ENCODE measurements around the gene PPARGC1A.

The PPARGC1A gene

DNA sequence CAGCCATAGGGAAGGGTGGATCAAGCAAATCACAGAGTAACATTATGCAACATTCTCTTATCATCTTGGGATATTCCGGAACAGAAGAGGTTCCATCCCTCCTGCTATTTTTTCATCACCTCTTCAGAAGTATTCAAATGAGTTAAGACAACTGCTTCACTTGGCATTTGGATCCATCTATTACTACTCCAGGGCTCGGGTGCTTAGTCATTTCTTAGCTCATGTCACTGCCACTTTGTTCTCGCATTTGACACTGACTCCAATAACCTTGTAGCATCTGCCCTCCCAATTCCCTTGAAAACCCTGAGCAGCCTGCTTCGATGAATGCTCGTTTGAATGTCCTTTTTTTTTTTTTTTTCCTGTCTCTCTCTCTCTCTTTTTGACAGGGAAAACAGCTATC, 114.9 kb downstream of the PPARGC1A start:
- DNase-seq (ENCODE audit: low read depth in 2 of 2) = no peak

GRCh38 chr4:23773884-23774636, 115.8 kb downstream of the PPARGC1A start:
- no peak for DNase-seq (ENCODE audit: low read depth in 2 of 2)

DNA sequence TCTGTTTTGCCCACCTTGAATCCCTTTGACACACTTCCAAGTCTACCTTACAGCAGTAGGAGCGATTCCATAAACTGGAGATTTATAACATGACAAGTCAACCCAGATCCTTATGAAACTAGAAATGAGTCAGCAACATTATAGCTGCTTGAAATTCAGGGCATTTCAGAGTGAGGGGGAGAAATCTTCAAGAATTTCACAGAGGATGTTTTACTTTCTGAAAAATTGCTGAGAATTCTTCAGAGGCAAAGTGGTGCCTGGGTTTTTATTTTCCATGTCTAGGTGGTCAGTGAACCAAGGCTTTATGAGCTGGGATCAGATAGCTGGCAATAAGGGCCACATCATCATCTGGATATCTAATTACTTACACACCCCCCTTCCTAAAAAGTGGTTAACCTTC, 119.8 kb downstream of the PPARGC1A start:
- DNase-seq (ENCODE audit: low read depth in 2 of 2) = no peak

DNA sequence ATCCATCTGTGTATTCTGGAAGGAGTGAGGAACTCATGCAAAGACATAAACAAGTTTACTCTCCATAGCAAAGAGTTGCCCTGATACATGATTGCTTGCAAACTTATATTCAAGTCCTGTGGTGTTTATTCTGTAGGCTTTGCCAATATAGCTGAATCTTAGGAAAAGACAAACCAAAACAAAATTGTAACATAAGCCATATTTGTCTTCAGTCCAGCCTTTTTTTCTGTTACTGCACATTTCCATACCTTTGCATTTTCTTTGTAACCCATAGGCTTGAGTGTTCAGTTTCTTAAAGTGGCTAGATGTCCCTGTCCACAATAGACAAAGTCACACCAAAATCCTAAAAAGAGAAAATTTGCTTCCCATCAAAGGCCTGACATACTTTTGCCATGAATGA, 120.4 kb downstream of the PPARGC1A start:
- no peak for DNase-seq (ENCODE audit: low read depth in 2 of 2)

DNA sequence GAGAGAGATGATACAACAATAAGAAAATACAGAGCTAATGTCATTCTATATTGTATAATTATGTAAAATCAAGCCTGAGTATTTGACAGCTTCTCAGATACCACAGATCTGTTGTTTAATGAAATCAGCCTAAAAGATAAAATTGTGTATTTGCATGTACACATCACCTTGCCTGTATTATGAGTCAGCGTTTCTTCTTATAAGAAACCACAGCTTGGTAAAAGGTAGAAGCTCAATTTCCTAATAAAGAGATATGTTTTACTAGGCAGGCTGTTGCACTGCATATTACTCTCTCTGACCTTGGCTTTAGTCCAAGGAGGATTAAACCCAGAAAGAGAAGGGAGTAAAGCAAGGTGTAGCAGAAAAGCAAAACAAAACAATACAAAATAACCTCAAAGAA, 121.3 kb downstream of the PPARGC1A start:
- no peak for DNase-seq (ENCODE audit: low read depth in 2 of 2)

DNA sequence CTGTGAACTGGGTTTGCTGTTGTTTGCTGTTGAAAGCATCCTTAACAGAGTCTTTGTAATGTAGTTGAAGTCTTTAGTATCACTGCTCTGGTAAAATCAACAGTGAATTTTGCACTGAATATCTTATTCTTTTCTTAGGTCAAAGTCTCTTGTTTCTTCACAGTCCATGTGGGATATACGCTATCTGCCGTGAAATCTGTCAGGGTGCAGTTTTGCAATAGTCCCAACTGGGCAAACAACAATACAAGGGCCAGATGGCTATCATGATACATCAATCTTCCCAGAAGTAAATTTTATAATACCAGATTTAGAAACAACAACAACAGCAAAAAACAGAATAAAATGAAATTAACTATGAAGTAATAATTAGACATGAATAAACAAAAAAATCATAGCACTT, 123.5 kb downstream of the PPARGC1A start:
- no peak for DNase-seq (ENCODE audit: low read depth in 2 of 2)

DNA sequence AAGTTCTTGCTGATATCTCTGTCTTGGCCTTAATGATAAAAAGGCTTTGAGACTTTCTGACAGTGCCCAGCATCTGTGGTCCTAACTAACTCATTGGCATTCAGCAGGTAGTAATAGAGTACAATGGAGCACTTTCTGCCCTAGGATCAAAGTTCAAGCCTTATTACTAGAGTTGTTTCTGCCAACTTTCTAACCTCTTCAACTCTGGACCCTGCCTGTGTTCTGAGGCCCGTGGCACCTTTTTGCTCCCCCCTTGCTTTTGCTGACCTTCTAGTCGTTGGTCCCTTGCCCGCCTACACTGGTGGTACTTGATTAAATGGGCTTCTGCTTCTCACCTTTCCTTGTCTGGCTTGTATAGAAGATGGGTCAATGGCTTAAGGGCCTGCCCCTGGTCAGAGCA, 126.3 kb downstream of the PPARGC1A start:
- no peak for DNase-seq (ENCODE audit: low read depth in 2 of 2)

GRCh38 chr4:23762551-23762950, 127.3 kb downstream of the PPARGC1A start:
- no peak for DNase-seq (ENCODE audit: low read depth in 2 of 2)

DNA sequence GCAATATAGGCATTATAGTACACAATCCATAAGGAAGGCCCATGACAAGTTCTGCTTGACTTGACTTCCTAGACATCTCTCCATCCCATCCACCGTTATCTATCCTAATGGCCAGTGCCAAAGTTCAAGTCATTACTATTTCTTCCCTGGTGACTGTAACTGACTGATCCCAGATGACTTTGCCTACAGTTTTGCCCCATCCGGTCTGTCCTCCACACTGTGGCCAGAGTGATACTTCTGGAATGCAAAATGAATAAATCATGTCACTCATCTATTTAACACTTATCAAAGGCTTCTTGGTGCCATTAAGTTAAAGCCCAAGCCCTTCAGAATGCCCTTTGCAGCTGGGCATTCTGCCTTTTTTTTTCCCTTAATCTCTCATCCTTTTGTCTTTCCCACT, 130.8 kb downstream of the PPARGC1A start:
- DNase-seq (ENCODE audit: low read depth in 2 of 2) = no peak

- DNase-seq (ENCODE audit: low read depth in 2 of 2) = no peak
These were observed 135.2 kb downstream of the PPARGC1A start for GRCh38 chr4:23754688-23755087.

- no peak for DNase-seq (ENCODE audit: low read depth in 2 of 2)
These were observed 139.7 kb downstream of the PPARGC1A start for GRCh38 chr4:23750125-23750524.

DNA sequence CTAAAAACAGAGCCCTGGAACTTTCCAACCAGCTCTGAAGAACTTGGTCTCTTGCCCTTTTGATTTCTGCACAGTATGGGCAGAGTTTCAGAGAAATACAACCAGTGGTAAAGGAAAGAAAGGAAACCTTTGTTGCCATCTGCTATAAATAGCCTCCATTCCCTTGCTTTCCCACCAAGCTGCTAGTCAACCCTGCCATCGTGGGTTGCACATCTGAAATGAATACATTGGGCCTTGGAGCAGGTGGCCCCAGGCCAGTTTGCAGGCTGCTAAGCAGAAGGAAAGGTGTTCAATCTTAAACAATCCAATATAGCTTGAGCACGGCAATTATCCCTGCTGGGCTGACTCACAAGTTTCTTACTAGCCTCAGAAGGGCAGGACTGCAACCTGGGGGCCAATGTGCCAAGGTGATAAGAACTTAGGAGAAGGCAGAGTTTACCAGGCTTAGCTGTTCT, 142.5 kb downstream of the PPARGC1A start:
- no peak for DNase-seq (ENCODE audit: low read depth in 2 of 2)

DNA sequence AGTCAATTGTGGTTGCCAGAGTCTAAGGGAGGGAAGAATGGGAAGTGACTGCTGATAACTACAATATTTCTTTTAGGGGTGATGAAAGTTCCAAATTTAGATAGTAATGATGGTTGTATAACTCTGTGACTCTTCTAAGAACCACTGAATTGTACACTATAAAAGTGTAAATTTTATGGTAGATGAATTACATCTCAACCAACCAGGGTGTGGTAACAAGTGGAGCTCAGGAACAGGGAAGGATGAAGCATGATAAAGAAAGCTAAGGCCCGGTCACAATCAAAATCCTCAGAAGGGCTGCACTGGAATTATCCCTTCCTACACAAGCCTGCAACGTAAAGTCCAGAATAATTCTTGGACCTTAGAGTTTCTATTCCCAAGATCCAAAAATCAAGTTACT, 143.2 kb downstream of the PPARGC1A start:
- DNase-seq (ENCODE audit: low read depth in 2 of 2) = no peak

GRCh38 chr4:23746027-23746426, 143.8 kb downstream of the PPARGC1A start:
- DNase-seq (ENCODE audit: low read depth in 2 of 2) = no peak

- DNase-seq (ENCODE audit: low read depth in 2 of 2) = no peak
These were observed 144.5 kb downstream of the PPARGC1A start for GRCh38 chr4:23745377-23745776.

Measured in stimulated activated CD8-positive, alpha-beta memory T cell treated with anti-CD3 and anti-CD28 coated beads, Interleukin-15, amount 100 ng/mL, for 4 hours (primary cell).